ENCODE measurements around the gene SFTPD.

The SFTPD gene

DNA sequence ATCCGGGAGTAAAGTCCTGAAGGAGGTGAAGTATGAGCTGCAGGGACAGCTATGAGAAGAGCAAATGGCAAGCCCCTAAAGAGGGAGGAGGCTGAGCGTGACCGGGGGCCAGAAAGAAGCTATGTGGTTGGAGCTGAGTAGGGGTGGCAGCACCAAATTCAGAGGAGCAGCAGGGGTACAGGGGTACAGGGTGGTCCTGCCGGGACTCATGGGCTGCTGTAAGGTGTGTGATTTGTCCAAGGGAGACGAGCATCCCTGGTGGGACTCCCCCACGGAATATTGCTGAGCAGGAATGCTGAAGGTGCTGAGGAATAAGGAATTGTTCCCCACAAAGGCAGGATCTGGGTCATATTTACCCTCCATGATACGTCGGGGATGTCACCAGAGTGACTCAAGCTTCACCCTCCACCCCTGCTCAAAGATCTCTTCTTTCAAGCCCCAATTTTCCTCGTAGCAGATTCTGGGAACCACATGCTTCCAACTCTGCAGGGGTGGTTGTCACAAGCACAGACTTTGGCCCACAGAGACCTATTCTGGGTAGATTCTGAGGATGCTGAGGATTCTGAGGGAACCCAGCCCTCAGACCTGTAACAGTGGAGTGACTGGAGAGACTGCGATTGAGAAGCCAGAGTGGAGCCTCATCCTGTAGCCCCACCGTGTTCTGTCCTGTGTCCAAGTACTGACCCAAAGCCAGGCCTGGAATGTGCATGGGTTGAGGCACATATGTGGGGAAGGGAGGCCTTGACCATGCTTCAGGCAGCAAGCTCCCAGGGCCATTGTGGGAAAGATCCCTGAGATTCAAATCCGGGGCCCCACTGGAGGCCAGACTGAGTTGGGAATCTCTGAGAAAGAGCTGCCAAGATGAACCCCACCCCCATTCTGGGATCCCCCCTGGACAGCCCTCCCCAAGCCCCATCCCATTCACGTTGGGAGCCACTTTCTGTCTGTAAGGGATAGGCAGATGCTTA is 4.2 kb downstream of the SFTPD start:
- TF ChIP-seq, protein P1, sequence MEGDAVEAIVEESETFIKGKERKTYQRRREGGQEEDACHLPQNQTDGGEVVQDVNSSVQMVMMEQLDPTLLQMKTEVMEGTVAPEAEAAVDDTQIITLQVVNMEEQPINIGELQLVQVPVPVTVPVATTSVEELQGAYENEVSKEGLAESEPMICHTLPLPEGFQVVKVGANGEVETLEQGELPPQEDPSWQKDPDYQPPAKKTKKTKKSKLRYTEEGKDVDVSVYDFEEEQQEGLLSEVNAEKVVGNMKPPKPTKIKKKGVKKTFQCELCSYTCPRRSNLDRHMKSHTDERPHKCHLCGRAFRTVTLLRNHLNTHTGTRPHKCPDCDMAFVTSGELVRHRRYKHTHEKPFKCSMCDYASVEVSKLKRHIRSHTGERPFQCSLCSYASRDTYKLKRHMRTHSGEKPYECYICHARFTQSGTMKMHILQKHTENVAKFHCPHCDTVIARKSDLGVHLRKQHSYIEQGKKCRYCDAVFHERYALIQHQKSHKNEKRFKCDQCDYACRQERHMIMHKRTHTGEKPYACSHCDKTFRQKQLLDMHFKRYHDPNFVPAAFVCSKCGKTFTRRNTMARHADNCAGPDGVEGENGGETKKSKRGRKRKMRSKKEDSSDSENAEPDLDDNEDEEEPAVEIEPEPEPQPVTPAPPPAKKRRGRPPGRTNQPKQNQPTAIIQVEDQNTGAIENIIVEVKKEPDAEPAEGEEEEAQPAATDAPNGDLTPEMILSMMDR (IDR thresholded peaks at IDR 0.05; ENCODE audit: low read depth, low read length, missing control alignments) = no peak
- no peak overlapping the region for H3K4me3 ChIP-seq (ENCODE audit: low read depth, low read length)
- no peak for DNase-seq (ENCODE audit: low read depth)

DNA sequence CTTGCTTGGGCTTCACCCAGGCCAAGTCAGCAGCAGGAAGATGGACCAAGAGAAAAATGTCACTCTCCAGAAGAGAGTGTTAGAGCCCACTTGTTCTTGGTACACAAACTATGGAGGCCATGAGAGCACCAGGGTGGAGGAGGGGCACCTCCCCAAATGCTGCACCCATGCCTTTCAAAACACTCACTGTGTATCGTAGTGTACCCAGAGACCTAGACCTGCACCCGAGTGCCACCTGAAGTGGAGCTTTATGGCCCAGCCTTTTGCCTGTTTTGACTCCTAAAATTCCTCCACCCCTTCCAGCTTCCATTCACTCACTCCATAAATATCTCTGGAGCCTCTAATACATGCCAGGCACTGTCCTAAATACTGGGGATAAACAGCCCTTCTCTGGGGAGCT is 5.0 kb downstream of the SFTPD start:
- no peak overlapping the region for H3K4me3 ChIP-seq (ENCODE audit: low read depth, low read length)
- DNase-seq (ENCODE audit: low read depth) = no peak
- TF ChIP-seq, protein P1 (IDR thresholded peaks at IDR 0.05; ENCODE audit: low read depth, low read length, missing control alignments) = no peak

DNA sequence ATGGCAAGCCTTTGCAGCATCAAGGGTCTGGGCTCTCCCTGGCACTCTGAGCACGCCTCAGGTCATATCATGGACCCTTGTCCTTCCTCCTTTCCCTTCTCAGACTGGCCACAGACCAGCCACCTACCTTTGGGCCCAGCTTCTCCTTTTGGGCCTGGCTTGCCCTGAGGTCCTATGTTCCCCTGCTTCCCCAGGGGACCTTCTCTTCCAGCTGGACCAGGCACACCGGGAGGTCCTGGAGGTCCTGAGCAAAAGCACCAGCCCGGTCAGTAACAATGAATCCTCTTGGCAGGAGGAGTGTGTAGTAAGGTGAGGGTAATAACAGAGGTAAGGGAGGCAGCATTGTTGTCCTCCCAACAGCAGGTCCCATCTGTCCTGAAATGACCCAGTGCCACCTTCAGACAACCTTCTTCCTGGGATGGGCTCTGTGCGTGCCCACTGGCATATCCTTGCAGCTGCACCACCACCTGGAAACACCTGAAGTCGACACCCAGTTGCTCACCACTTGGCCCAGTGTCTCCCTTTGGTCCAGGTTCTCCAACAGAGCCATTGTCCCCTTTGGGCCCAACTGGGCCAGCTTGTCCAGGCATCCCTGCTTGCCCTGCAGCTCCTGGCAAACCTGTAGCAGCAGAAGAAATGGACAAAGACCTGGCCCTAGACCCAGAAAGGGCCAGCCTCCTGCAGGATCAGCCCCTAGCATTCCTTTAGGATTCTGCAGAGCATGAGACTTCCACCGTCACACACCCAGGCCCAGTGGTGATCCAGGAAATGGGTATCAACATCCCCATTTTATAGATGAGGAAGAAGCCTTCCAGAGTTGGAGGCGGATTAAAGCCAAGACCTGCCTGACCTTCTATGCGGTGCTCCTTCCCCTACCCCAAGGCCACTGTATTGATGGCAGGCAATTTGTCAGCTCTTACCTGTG is 6.4 kb downstream of the SFTPD start:
- TF ChIP-seq, protein P1 (IDR thresholded peaks at IDR 0.05; ENCODE audit: low read depth, low read length, missing control alignments) = no peak
- no peak for DNase-seq (ENCODE audit: low read depth)
- H3K4me3 ChIP-seq (ENCODE audit: low read depth, low read length) = no peak overlapping the region

GRCh38 chr10:79941585-79942210 is 7.2 kb downstream of the SFTPD start:
- no peak overlapping the region for H3K4me3 ChIP-seq (ENCODE audit: low read depth, low read length)
- TF ChIP-seq, protein P1 (IDR thresholded peaks at IDR 0.05; ENCODE audit: low read depth, low read length, missing control alignments) = no peak
- no peak for DNase-seq (ENCODE audit: low read depth)

DNA sequence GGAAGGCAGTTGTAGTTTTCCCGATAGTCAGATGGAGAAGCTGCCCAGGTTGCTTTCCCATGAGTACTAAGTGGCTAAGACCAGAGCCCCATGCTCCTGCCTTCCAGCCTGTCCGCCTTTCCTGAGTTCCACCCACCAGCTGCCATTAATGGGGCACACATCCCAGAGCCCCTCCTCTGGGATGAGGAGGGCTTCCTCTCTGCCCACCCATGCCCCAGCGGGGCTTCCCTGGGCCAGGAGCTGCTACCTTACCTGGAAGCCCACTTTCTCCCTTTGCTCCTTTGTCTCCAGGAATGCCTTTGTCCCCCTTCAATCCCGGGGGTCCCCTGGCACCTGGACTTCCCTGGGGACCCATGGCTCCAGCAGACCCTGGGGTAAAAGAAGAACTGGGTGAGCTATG is 7.8 kb downstream of the SFTPD start:
- DNase-seq (ENCODE audit: low read depth) = no peak
- no peak overlapping the region for H3K4me3 ChIP-seq (ENCODE audit: low read depth, low read length)
- TF ChIP-seq, protein P1 (IDR thresholded peaks at IDR 0.05; ENCODE audit: low read depth, low read length, missing control alignments) = no peak

GRCh38 chr10:79940431-79940830 is 8.5 kb downstream of the SFTPD start:
- no peak for DNase-seq (ENCODE audit: low read depth)
- TF ChIP-seq, protein P1 (IDR thresholded peaks at IDR 0.05; ENCODE audit: low read depth, low read length, missing control alignments) = no peak

More at GRCh38 chr10:79940431-79940830, 8.5 kb downstream of the SFTPD start:
- no peak overlapping the region for H3K4me3 ChIP-seq (ENCODE audit: low read depth, low read length)
